Smooth muscle cell of the brain vasculature (primary cell): ENCODE results near the gene AMER3.
A peak's percentile ranks its signal among the peaks of the same experiment; 100 is the strongest.
"Not testable (repeated sequence)": the region's sequence is repeated elsewhere in the genome, so short reads cannot be mapped to it uniquely, and the experiment has no call there.

Experiments
- DNase-seq: peaks from one replicate; pipeline ENCODE4 v3.0.0-alpha.2; 2012; ENCODE audit warnings: low read depth, low spot score

Gene AMER3

GRCh38 chr2:130755256-130756052 lies at the start of gene AMER3:
Gene AMER3, plus strand, starts transcription at chr2:130755540. Its CDS starts 6,533 bp downstream, at chr2:130762073.
- DNase-seq: no peak

- not testable (repeated sequence) for DNase-seq
Measured at GRCh38 chr2:130714795-130715194, 40.5 kb upstream of the AMER3 start.

- no peak for DNase-seq
Measured at GRCh38 chr2:130720036-130720435, 35.3 kb upstream of the AMER3 start.

- no peak for DNase-seq
Measured at GRCh38 chr2:130720528-130720927, 34.8 kb upstream of the AMER3 start.

GRCh38 chr2:130724455-130724854 lies 30.9 kb upstream of the AMER3 start:
- DNase-seq: no peak

GRCh38 chr2:130726614-130727180 lies 28.6 kb upstream of the AMER3 start:
- no peak for DNase-seq

GRCh38 chr2:130727286-130727924 lies 27.9 kb upstream of the AMER3 start:
- peak; percentile 9 for DNase-seq

- DNase-seq: no peak
Measured at GRCh38 chr2:130728007-130728454, 27.3 kb upstream of the AMER3 start.

- DNase-seq: no peak
Measured at GRCh38 chr2:130728549-130729316, 26.6 kb upstream of the AMER3 start, which contains the start of gene GPR148. Gene GPR148, plus strand, starts transcription at chr2:130729070. Its CDS starts 82 bp downstream, at chr2:130729152.

- DNase-seq: no peak
Measured at GRCh38 chr2:130729322-130730299, 25.7 kb upstream of the AMER3 start.

- DNase-seq: not testable (repeated sequence)
Measured at GRCh38 chr2:130732257-130732656, 23.1 kb upstream of the AMER3 start.

GRCh38 chr2:130735200-130735599 lies 20.1 kb upstream of the AMER3 start:
- DNase-seq: no peak

- DNase-seq: no peak
Measured at GRCh38 chr2:130736487-130736886, 18.9 kb upstream of the AMER3 start.

- DNase-seq: no peak
Measured at GRCh38 chr2:130737592-130737991, 17.7 kb upstream of the AMER3 start.

- no peak for DNase-seq
Measured at GRCh38 chr2:130740671-130741070, 14.7 kb upstream of the AMER3 start.

- no peak for DNase-seq
Measured at GRCh38 chr2:130743278-130743677, 12.1 kb upstream of the AMER3 start.

- DNase-seq: no peak
Measured at GRCh38 chr2:130744287-130745117, 10.8 kb upstream of the AMER3 start.

- no peak for DNase-seq
Measured at GRCh38 chr2:130749078-130749477, 6.3 kb upstream of the AMER3 start.

GRCh38 chr2:130749641-130750040 lies 5.7 kb upstream of the AMER3 start:
- DNase-seq: no peak

- no peak for DNase-seq
Measured at GRCh38 chr2:130754811-130755210, 529 bp upstream of the AMER3 start.
